Ectodermal cell (in vitro differentiated cells): Measurements from ENCODE around the gene SLC2A4.
"Not testable (repeated sequence)": the region's sequence is repeated elsewhere in the genome, so short reads cannot be mapped to it uniquely, and the experiment has no call there.

ENCODE experiments used
- H3K27ac ChIP-seq: 2 replicates; pipeline ENCODE4 v1.7.0; 2013; ENCODE audit warnings: mild to moderate bottlenecking, low read depth, low read length; ENCODE audit not compliant: insufficient read depth, poor library complexity, severe bottlenecking
- H3K27me3 ChIP-seq: 2 replicates; pipeline ENCODE4 v1.7.0; 2013; ENCODE audit warnings: mild to moderate bottlenecking, low read length; ENCODE audit not compliant: insufficient read depth, control insufficient read depth, poor library complexity, severe bottlenecking
- H3K36me3 ChIP-seq: one replicate; pipeline ENCODE4 v1.7.0; 2013; ENCODE audit warnings: low read length; ENCODE audit not compliant: control insufficient read depth, insufficient read depth
- H3K4me1 ChIP-seq: one replicate; pipeline ENCODE4 v1.7.0; 2013; ENCODE audit warnings: low read length; ENCODE audit not compliant: control insufficient read depth, insufficient read depth
- H3K4me3 ChIP-seq: 2 replicates; pipeline ENCODE4 v1.7.0; 2013; ENCODE audit warnings: low read depth, low read length, control low read depth; ENCODE audit not compliant: insufficient read depth
- H3K9me3 ChIP-seq: 2 replicates; pipeline ENCODE4 v1.7.0; 2013; ENCODE audit warnings: mild to moderate bottlenecking, low read length, moderate library complexity; ENCODE audit not compliant: control insufficient read depth
- WGBS, 2 experiments: methylation state at CpG; one replicate each; pipeline ENCODE4 v1.1.7; 2013; ENCODE audit warnings: missing lambda C conversion rate in 2 of 2; 5-methylcytosine and 5-hydroxymethylcytosine counted together

Gene SLC2A4

DNA sequence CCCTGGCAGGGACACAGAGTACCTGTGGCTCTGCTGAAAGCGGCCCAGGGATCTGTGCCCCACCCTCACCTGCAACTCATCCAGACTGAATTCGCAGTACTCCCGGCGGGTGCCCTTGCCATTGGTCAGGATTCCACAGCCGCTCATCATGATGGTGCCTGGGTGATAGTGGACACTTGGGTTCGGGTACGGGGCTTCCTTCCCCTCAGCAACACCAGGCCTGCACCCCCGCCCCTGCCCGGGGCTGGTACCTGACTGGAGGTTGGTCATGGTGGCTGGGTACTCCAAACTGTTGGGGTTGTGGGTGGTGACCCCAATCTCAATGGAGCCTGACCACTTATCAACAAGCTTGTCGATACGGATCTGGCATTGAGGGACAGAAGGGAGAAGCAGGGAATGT is 44.7 kb downstream of the SLC2A4 start:
- Histone ChIP-seq H3K36me3 (peaks cover 47% of the 10 kb centered on the region), H3K4me1 (peaks cover 9% of the 10 kb centered on the region), H3K9me3 (no peaks in the 10 kb centered on the region), H3K27me3 (no peaks in the 10 kb centered on the region), H3K4me3 (no peak overlapping the region), H3K27ac (no peak overlapping the region)
- WGBS, 2 experiments = 92 to 95% methylated on average over 10 to 11 of the region's 11 CpGs

DNA sequence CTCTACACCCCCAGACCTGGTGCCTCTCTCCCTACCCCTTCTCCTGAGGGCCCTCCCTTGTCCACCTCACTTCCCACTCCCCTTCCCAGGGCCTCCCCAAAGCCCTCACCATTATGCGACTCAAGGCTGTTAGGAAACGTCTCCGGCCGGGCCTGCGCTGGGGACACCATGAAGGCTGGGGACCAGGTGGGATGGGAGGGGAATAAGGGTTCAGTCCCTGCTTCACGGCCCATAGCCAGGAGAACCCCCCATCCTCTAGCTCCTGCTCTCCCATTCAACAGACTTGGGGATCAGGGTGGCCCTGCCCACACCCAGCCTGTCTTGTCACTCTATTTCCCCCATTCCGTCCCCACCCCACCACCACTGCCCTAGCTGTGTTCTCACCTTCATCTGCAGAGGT is 45.5 kb downstream of the SLC2A4 start:
- no peak overlapping the region for H3K4me3 ChIP-seq
- H3K9me3 ChIP-seq = no peaks in the 10 kb centered on the region
- H3K4me1 ChIP-seq = peaks cover 9% of the 10 kb centered on the region
- no peak overlapping the region for H3K27ac ChIP-seq
- 92 to 93% methylated on average over 7 of the region's 7 CpGs for WGBS, 2 experiments
- H3K27me3 ChIP-seq = no peaks in the 10 kb centered on the region
- H3K36me3 ChIP-seq = peaks cover 38% of the 10 kb centered on the region

DNA sequence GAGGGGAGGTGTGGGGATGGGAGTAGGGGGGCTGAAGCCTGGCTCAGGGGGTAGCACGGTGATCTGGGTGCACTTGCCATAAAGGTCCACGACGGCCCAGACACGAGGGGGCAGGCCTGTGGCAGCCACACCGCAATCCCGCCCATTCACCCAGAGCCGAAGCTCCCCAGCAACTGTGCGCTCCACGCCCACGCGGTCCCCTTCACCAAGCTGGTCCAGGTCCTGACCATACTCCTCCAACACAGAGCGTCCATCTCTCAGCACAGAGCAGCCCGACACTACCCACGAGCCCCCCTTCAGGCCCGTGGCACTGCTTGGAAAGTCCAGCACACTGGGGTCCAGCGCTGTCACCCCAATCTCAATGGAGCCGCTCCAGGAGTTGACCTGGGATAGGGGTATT is 46.0 kb downstream of the SLC2A4 start:
- Histone ChIP-seq H3K4me1 (peaks cover 9% of the 10 kb centered on the region), H3K9me3 (no peaks in the 10 kb centered on the region), H3K4me3 (no peak overlapping the region), H3K27me3 (no peaks in the 10 kb centered on the region), H3K36me3 (peaks cover 34% of the 10 kb centered on the region), H3K27ac (no peak overlapping the region)
- 94 to 97% methylated on average over 17 of the region's 17 CpGs for WGBS, 2 experiments

DNA sequence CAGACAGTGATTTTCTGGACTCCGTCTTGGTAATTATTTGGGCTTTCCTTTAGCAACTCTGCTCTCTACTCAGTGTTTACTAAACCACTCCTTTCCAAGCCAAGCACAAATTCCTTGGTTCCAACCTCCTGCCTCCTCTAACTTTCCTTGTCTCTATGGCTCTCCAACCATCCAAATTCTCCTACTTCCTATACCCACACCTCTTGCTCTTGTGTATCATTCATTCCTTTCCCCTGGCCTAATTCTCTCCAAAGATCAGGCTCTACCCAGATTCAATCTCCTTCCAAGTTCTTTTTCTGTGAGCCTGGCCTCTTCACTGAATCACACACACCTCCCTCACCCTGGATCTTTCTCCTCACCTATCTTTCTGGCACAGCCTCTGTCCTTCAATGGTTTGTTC is 46.5 kb downstream of the SLC2A4 start:
- Histone ChIP-seq H3K4me3 (no peak overlapping the region), H3K36me3 (peaks cover 29% of the 10 kb centered on the region), H3K9me3 (no peaks in the 10 kb centered on the region), H3K27me3 (no peaks in the 10 kb centered on the region), H3K4me1 (peaks cover 9% of the 10 kb centered on the region), H3K27ac (no peak overlapping the region)
- WGBS, 2 experiments = 94 to 96% methylated on average over 1 of the region's 1 CpG

DNA sequence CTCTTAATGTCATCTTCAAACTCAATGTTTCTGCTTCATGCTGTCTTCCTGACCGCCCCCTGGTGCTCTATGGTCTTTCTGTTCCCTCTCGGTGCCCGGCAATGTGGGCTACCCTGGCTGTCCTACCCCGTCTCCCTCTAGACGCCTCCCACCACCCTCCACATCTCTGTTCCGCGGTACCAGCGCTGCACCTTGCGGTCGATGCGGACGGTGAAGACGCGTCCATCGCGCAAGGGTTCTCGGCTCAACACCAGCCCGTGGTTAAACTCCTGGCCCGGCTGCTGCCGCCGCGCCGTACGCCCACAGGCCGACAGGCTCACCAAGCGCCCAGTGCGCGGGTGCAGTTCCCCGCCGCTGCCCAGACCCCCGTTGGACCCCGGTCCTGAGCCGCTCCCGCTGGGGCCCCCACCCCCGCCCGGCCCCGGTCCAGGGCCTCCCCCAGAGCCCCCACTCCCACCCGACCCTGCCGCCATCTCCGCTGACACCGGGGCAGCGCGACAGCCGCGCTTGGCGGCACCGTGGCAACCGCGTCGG is 47.4 kb downstream of the SLC2A4 start, which contains the start of gene NEURL4:
NEURL4 (minus strand) TSS at position 496 of the 534 bp plus-strand sequence; CDS start at position 473, 23 bp downstream.
- H3K27me3 ChIP-seq = no peaks in the 10 kb centered on the region
- WGBS, 2 experiments = 0% methylated on average over 50 of the region's 50 CpGs
- no peaks in the 10 kb centered on the region for H3K9me3 ChIP-seq
- peaks cover 20% of the 10 kb centered on the region for H3K36me3 ChIP-seq
- H3K27ac ChIP-seq = peak within 1 kb of the TSS; percentile 93
- H3K4me3 ChIP-seq = peak within 1 kb of the TSS; percentile 87
- peaks cover 9% of the 10 kb centered on the region for H3K4me1 ChIP-seq

DNA sequence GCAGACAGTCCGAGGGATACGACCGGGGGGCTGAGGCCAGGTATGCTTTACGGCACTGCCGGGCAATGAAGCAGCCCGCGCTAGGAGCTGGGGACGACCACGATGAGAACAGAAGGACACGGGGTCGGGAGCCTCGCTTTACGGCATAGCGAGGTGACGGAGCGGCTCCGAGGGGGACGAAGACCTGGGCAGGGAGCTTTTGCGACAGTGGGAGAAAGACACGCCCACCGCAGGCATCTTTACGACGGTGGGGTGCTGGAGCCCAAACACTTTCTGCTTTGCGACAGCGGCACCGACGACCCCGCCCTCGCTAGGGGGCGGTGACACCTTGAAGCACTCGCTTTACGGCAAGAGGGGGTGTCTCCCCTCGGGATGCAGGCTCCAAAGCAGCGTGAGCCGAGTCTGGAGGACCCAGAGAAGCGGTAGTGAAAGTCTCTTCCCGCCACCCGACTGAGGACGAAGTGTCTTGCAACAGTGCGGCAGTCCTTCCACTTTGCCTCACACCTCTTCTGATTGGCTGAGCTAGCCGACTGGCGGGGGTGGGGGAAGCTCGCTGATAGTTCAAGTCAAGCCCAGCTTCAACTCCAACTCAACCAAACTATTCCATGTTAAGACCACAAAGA is 48.0 kb downstream of the SLC2A4 start:
- WGBS, 2 experiments = 1% methylated on average over 43 of the region's 43 CpGs
- peak overlapping the region; percentile 87 for H3K4me3 ChIP-seq
- no peaks in the 10 kb centered on the region for H3K27me3 ChIP-seq
- peaks cover 9% of the 10 kb centered on the region for H3K4me1 ChIP-seq
- peak overlapping the region; percentile 93 for H3K27ac ChIP-seq
- H3K36me3 ChIP-seq = peaks cover 15% of the 10 kb centered on the region
- H3K9me3 ChIP-seq = no peaks in the 10 kb centered on the region

DNA sequence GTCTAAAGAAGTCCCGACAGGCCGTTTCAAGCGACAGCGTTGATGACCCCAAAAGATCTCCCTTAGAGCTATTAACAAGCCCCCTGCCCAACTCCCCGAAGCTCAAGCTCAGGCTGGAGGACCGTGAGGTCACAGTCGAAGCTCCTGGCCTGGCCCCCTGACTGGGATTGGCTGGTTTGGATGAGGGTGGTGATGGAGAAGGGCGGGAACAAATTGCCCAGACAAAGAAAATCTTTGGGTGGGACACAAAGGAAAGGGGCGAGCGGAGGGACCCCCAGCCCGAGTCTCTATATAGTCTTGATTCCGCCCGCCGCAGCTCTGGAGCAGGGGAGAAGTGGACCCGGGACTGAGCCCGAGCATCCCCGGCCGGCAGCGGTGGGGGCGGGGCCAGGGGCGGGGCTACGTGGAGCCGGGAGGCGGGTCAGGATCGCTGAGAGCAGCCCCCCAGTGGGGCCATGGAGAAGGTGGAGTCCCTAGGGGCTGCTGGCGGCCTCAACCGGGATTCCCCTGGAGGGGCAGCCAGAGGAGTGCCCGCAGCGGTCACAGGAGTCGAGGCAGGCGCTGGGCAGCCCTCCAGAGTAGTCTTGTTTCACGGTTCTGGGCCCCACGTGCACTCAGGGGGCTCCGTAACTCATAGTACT is 48.6 kb downstream of the SLC2A4 start:
- Histone ChIP-seq H3K27me3 (no peaks in the 10 kb centered on the region), H3K27ac (peak overlapping the region; percentile 93), H3K4me3 (peak overlapping the region; percentile 87), H3K36me3 (peaks cover 12% of the 10 kb centered on the region), H3K9me3 (no peaks in the 10 kb centered on the region), H3K4me1 (peaks cover 9% of the 10 kb centered on the region)
- 3% methylated on average over 34 of the region's 34 CpGs for WGBS, 2 experiments

DNA sequence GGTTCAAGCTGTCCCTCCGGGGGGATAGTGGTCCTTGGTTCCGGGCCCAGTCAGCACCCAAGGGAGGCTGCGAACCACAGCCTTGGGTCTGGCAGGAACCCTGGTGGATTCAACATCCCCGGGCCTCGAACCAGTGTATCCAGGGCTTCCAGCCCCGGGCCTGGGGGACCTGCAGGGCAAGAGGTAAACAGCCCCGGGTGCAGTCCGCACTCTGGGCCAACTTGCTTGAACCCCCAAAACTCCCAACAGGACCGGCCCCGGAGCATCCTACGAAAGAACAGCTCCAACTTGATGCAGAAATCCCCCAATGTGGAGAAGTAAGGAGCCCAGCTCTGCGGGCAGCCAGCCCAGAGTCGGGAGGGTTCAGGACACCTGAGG is 49.1 kb downstream of the SLC2A4 start:
- Histone ChIP-seq H3K27ac (peak overlapping the region; percentile 93), H3K36me3 (peaks cover 8% of the 10 kb centered on the region), H3K9me3 (no peaks in the 10 kb centered on the region), H3K4me1 (peaks cover 9% of the 10 kb centered on the region), H3K27me3 (no peaks in the 10 kb centered on the region), H3K4me3 (peak overlapping the region; percentile 87)
- 87% methylated on average over 13 of the region's 13 CpGs for WGBS, 2 experiments

DNA sequence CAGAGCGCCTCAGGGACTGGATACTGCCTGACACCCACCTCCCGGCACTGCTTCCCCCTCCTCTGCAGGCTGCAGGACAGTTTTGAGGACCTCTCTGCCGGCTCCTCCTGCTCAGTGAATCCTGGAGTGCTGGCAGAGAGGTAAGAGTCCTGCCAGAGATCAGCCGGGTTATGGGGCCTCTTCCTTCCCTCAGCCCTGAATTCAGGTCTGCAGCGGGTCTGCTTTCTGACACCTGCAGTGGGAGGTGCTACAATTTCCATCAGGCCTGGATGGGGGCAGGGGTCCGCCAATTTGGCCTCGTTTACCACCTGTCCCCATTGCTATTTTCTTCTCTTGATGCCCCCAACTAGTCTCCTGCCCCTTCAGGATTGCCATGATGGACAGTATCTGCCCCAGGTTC is 50.6 kb downstream of the SLC2A4 start:
- no peak overlapping the region for H3K27ac ChIP-seq
- H3K4me3 ChIP-seq = no peak overlapping the region
- H3K4me1 ChIP-seq = peaks cover 16% of the 10 kb centered on the region
- H3K9me3 ChIP-seq = no peaks in the 10 kb centered on the region
- no peaks in the 10 kb centered on the region for H3K27me3 ChIP-seq
- no peaks in the 10 kb centered on the region for H3K36me3 ChIP-seq
- WGBS, 2 experiments = 75% methylated on average over 7 of the region's 7 CpGs

DNA sequence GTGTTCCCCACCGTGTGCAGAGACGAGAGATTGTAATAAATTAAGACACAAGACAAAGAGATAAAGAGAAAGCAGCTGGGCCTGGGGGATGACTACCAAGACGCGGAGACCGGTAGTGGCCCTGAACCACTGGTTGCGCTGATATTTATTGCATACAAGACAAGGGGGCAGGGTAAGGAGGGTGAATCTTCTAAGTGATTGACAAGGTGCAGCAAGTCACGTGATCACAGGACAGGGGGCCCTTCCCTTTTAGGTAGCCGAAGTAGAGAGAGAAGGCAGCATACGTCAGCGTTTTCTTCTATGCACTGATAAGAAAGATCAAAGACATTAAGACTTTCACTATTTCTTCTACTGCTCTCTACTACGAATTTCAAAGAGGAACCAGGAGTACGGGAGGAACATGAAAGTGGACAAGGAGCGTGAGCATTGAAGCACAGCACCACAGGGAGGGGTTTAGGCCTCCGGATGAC is 51.1 kb downstream of the SLC2A4 start:
- H3K27ac ChIP-seq, H3K4me3 ChIP-seq, H3K9me3 ChIP-seq, H3K27me3 ChIP-seq, H3K36me3 ChIP-seq: not testable (repeated sequence)
- peaks cover 15% of the 10 kb centered on the region for H3K4me1 ChIP-seq
- 89 to 90% methylated on average over 11 to 13 of the region's 14 CpGs for WGBS, 2 experiments
